HG03139 (cell line): Measurements from ENCODE around the gene RCOR2.

Source experiments
- ATAC-seq: cut with Tn5 transposase; IDR thresholded peaks from one replicate; pipeline ENCODE4 v1.9.1; 2021; ENCODE audit not compliant: unreplicated experiment

The RCOR2 gene

DNA sequence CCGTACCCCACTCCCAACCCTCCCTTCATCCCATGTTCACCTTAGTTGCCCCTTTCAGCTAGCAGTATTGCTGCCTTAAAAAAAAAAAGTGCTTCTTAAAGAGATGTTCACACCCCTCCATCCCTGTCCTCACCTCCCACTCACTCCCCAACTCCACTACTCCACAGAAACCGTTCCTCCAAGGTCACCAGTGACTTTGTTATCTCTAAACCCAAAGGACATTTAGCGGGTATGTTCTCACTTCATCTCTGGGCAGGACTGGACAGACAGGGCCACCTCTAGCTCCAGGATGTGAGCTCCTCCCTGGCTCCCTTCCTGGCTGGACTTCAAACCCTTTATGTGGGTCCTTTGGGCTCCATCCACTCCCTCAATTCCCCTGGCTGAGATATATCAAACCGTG lies 6.4 kb upstream of the RCOR2 start:
- ATAC-seq, result no peak

DNA sequence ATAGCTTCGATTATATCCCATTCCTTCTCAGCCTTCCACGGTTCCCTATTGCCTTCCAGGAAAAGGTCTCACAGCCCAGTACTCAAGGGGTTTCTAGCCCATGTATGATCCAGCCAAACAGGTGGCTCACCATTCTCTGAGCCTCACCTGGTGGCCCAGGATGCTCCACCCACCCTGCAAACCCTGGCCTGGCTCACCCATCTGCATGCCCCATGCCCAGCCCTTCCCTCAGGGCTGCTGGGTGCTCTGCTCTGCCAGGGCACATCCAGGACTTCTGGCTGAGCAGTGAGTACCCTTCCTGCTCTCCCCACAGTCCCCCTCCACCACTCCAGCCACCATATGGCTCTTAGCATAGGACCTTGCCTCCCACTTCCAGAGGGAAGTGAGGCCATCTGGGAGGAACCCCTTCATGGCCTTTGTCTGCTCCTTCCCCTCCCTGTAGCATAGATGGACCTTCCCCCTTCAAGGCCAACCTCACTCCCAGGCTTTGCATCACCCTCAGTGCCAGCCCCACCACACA lies 5.8 kb upstream of the RCOR2 start:
- no peak for ATAC-seq

DNA sequence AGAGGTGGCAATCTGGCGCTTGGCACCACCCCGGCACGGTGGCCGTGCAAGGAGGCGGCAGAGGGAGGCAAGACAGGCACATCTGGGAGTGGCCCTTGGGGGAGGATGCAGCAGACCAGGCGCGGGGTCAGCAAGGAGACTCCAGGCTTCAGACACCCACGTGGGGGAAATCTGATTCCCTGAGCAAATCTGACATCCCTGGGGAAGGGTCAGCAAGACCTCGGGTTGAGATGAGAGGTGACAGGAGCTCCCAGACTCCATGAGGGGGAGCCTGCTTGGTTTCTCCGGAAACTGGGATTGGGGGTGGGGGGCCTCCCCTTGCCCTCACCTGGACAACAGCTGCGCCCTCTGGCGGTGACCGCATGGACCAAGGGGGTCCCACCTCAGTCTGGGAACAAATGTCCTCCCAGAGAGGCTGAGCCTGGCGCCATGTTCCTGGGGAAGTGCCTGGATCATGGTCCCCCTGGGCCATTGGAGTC lies 4.0 kb upstream of the RCOR2 start:
- no peak for ATAC-seq

DNA sequence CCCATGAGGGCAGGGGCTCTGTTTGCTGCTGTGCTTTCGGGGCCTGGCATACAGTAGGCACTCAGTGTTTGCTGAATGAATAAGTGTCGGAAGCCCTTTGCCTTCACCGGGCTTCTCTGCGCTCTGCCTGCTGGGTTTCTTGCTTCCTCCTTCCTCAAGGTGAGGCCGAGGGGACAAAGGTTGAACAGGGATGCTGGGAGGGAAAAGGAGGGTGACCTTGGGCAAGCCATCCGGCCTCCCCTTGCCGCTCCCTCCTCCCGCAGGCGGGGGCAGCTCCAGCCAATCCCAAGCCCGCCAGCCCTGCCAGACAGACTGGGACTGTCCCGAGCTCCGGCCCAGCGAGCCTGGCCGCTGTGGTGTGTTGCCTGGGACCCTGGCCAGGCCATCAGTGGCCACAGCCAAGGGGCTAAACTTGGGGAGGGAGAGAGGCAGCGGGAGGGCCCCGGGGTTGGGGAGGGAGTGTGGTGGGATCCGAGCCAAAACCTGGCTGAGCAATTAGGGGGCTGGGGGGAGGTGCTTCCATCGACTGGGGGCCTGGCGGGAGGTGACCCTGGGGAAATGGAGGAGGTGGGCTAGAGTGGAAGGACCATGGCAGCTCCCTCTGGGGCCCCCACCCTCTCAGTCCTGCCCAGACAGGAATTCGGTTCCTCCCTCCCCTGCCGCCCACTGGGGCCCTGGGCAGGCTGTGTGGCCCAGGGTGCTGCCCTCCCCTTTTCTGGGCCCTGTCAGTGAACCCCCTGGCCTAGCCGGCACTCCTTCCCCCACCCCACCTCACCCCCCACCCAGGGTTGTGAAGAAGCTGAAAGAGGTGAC lies 3.4 kb upstream of the RCOR2 start:
- no peak for ATAC-seq

DNA sequence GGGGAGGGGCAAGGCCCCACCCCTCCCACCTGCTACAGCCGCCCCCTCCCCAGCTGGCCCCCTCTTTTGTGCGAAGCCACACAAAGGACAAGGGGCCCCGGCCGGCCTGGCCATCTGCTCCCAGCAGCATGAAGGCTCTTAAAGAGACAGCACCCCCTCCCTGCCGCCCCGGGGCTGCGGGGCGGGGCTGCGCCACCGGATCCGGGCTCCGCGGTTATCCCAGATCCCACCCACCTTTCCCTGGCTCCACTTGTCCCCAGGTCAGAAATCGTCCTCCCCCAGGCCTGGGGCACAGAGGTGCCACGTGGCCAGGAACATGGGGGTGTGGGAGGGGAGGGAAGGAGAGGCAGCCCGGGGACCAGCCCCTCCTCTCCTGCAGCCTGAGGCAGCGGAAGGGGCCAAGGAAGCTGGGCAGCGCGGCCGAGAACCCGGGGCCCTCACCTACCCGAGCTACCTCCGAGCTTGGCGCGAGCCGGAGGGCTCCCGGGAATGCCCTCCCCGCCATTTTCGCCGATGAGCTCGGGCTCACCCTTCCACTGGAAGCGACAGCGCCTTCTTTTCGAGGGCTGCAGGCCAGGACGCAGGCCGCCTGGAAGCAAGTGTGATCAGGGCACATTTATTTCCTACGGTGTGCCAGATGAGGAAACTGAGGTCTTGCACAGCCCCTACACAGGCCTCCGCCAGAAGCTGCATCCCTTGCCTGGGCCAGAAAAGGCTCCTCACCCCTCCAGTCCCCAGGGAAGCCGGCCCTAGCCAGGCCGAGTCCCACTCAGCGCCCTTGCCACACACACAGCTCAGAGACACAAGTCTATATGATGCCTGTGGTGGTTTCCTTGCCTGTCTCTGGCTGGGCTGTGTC lies 2.5 kb upstream of the RCOR2 start:
- no peak for ATAC-seq

DNA sequence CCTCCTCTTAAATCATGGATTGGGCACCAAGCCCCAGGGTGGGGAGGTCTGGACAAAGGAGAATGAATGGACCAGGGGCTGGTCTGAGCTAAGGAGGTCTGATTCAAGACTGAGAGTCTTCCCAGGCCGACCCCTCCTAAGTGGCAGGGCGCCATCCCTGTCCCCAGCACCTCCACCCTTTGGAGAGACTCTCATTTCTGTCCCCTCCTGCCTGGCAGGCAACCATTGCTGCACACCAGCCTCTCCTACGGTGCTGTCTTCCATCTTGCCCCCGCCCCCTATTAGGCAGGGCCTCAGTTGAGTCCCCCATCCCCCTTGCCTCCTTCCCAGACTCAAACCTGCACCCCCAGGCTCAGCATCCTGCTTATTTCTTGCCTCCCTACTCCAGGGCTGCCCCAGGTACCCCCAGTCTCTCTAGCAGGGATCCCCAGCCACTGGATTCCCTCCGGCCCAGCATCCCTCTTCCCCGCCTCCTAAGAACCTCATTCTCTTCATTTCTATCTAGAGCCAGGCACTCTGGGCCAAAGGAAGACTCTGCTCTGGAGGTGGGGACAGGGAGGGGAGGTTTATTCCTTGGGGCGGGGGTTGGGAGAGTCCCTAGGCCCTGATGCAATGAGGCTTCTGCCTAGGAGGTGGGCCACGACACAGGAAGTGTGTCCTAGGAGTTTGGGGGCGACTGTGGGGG lies 1.7 kb upstream of the RCOR2 start:
- ATAC-seq, result no peak

DNA sequence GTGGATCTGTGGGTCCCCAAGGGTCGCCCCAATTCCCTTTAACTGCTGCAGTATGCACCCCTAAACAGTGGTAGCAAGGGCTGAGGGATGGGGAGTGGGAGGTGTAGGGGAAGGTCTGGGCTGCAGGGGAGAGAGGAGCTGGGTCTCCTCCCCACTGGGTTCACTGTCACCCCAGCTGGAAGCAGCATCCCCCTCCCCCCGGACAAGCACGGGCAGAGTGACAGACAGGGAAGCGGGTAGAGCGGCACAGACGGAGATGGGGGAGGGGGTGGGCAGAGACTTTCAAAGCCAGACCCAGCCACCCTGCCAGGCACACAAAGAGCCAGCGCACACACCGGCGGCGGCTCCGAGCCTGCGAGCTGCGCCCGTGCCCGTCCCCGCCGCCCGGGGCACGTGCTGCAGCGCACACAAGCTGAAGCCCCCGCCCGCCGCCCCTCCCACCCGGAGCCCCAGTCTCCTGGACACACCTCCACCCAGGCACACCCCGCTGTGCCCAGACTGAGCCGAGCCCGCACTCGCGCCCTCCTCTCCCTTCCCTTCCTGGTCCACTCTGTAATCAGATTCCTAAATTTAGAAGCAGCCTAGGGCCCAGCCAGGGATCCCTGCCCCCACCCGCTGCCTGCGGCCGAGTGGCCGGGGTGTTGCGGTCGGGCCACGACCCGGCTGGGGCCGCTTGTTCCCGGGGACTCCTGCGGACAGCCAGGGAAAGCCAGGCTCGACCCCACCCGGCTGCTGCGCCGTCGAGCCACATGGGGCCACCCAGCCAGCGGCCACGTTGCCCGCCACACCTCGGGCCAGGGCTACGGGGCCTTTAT lies 935 bp upstream of the RCOR2 start:
- no peak for ATAC-seq

DNA sequence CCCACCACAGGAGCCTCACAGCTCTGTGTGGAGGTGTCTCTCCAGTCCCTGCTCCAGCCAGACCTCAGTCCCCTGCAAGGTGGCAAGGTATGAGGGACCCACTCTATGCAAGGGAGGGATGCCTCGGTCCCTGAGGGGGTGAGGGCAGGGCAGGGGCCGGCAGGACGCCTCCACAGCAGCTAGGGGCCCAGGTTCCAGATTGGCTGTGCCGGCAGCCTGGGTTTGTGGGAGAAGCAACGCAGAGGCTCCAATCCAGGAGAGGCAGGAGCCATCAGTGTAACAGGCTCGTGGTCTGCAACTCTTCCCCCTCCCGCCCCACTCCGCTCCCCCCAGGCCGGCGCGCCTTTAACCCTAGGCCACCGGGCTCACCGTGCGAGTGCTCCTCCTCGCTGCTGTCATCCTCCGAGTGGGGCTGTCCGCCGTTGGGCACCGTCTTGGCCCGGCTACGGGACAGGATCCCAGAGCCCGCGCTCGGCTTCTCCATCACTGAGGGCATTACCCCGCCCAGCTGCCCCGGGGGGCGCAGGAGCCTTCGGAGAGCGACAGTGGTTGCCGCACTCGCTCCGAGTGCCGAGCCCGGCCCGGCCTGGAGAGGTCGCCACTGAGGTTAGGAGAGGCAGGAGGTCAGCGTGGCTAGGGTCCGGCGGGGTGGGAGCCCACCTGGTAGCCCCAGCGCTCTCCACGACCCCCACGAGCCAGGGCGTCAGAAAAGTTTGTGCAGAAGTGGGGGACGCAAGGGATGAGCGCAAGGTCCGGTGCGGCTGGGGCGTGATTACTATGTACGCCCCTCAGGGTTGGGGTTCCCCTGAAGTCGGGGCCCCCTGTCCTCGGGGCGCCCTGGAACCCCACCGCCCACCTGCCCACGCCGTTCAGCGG lies 765 bp downstream of the RCOR2 start:
- ATAC-seq, result no peak

DNA sequence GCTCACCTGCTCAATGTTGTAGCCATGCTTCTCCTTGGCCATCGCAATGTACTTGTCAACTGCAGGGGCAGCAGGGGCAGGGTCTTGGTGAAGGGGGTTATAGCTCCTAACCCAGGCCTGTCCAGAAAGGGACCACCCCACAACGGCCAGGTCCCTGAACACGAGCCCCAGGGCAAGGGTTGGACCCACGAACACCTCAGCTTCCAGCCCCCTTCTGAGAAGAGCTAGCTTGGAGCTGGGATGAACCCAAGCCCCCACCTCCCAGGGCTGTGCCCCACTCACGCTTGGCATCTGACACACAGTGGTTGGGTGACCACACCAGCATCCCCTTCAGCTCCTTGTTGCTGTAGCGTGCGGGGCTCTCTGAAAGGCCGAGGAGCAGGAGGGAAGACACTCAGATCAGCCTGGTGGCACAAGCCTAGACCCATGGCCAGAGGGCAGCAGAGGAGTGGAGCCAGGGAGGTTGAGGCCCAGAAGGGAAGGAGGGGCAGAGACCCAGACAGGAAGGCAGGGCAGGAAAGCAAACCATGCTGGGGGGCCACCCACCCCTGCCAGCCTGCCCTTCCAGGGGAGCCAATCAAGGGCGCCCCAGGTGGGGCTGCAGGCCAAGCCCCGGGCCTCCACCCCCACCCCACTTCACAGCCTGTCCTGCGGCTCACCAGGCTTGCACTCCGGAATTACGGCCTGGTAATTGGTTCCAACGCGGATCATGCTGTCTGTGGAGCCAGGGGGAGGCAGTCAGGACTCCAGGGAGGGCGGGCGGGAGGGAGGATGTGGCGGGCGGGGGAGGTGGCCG lies 1.9 kb downstream of the RCOR2 start:
- ATAC-seq, result no peak

DNA sequence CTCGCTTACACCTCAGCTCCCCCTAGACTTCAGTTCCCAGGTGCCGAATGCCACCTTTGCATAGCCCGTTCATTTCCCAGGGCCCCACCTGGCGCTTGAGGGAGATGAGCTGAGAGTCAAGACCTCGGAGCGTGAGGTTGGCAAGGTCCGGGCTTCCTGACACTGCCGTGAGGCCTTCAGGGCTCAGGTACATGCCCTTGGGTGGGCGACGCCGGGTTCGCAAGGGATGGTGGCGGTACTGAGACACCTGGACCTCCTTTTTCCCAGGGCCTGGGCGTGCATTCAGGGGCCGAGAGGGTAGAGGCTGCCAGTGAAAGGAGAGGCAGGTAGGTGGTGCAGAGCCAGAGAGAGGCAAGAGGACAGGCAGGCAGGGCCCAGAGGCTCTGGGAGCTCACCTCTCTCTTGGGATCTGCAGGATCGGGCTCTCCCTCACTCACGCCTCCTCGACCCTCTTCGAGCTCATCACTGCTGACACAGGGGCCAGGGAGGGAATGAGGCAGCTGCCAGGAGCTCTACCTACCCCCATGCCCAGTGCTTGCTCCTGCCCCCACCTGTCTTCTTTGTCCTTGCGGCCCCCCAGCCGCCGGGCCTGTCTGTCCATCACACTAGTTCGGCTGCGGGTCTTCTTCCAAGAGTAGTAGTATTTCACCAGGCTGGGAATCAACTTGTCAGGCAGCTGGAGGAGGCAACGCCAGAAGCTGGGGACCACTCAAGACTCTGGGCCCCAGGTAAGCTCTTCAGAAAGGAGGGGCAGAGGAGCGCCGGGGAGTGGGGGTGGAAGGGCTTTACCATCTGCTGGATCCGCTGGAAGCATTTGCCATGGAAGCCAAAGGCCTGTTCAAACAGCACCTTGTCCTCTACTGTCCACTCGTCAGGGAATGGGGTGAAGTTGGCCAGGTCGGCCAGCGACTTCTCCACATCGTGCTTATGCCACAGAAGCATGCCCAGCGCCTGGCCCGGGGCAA lies 2.8 kb downstream of the RCOR2 start:
- no peak for ATAC-seq

DNA sequence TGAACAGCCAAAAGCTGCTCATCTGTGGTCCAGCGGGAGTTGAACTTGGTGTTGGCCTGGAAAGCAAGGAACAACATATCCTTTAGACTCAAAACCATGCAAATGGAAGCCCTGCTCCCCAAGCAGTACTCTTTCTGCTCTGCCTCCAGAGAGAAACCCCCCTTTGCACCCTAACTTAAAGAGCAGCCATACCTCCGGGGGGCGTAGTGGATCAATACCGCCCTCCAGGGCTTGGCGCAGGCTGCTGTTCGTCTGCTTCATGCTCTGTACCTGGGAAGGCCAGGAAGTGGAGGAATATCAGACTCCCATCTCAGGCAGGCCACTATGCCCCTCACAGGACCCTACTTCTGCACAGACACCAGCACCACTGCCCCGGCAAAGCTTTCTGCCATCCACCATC lies 4.3 kb downstream of the RCOR2 start:
- no peak for ATAC-seq

DNA sequence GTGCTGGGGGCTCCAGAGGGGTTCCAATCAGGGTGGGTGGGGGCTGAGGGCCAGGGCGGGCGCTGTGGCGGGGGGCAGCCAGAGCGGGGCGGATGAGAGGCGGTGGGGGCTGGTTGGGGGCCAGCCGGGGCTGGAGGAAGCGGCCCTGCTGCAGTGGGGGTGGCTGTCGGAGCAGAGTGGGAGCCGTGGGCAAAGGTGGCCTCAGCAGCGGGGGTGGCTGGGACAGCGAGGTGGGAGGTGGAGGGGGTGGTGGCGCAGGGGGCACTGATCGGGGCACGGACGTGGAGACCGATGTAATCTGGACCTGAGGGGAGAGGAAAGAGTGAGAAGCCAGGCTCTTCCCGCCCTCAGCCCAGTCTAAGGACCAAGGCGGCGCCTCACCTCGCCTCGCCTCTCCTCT lies 5.1 kb downstream of the RCOR2 start:
- no peak for ATAC-seq

DNA sequence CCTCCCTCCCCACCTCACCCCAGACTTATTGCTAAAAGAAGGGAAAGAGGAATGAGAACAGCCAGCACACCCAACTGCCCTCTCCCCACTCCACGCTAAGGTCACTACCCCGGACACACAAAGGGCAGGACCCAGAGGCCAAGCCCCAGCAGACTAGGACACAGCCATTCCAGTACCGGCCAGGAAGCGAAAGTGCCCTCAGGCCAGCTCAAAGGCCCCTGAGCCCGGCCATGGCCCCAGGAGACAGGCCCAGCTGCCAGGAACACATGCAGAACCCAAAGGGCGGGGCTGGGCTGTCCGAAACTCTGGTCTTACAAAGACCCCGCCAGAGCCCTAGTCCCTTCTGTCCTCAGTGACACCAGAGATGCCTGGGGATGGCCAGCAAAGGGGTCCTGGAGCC lies 5.5 kb downstream of the RCOR2 start:
- ATAC-seq, result no peak

DNA sequence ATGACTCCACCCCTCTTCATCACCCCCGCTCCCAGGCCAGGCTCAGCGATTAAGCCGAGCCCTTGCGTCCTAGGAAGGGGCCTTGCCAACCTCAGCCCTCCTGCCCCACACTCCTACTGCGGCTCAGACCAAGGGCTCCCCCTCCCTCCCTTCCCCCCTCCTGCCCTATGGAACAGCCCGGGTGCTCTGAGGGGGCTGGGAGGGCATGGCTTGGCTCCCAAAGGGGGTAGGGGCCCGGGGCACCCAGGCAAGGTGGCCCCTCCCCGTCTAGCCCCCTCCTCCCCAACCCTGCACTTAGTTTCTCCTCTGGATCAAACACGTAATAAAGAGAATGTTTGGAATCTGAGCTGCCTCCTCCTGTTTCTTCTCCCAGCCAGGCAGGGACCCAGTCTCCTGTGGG lies 6.3 kb downstream of the RCOR2 start:
- no peak for ATAC-seq

DNA sequence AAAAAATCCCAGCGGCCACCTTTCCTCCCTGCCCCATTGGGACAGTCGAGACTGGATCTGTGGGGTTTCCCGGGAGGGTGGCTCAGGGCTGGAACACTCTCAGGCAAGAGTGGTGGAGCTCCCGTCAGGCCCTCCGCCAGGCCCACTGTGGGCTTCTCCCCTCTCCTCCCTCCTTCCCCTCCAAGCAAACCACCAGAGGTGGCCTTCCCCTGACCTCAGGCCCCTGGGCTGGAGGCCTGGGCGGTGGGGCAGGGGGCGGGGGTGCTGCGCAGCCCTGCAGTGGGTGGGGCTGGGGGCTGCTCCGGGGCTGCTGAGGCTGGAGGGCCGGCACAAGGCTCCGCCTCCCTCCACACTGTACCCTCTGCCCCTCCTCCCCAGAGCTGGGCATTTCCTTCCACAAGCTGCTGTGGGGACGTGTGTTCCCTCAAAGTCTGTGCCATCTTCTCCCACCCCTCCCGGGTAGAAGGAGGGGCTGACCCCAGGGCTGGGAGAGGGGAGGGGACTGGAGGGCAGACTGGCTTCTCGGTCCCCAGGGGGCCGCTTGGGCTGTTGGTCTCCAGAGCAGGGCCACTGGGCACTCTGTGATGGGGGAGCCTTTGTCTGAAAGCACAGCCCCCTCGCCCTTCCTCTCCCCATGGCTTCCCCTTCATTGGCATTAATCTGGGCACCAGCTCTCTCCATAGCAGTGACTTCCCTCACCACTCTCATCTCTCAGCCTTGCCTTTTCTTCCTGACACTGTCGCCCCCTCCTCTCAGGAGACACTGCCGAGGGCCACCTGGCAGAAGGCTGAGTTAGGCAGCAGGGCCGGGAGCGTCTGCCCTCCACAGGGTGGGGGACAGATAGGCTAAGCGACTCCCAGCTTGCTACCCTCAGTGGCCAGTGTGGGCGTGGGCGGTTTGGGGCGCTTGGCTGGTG lies 7.1 kb downstream of the RCOR2 start:
- ATAC-seq, result no peak

DNA sequence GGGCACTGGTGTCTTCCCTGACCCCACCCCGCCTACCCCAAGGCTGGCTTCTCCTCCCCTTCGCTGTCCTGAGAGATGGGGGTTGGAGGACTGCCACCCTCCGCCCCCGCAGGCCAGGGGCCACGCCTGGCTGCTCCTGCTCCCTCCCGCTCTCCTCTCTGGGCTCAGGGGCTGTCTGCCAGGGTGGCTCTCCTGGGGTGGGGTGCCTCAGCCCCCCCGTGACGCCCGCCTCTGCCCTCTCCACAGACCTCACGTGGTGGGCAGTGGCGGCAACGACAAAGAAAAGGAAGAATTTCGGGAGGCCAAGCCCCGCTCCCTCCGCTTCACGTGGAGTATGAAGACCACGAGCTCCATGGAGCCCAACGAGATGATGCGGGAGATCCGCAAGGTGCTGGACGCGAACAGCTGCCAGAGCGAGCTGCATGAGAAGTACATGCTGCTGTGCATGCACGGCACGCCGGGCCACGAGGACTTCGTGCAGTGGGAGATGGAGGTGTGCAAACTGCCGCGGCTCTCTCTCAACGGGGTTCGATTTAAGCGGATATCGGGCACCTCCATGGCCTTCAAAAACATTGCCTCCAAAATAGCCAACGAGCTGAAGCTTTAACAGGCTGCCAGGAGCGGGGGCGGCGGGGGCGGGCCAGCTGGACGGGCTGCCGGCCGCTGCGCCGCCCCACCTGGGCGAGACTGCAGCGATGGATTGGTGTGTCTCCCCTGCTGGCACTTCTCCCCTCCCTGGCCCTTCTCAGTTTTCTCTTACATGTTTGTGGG lies 8.1 kb downstream of the RCOR2 start:
- no peak for ATAC-seq
